ENCODE measurements around the gene TMEM43. TPM values are rescaled to one million over a fixed set of nuclear protein-coding genes. Genes with fewer than 3 reads are reported as not detected.
A peak's percentile ranks its signal among the peaks of the same experiment; 100 is the strongest.
"Not testable (repeated sequence)": the region's sequence is repeated elsewhere in the genome, so short reads cannot be mapped to it uniquely, and the experiment has no call there.

The TMEM43 gene
- polyA plus RNA-seq, 3 donors = 53.7 to 60.6 (median 56.0) TPM

GRCh38 chr3:14118400-14119381 lies 6.2 kb upstream of the TMEM43 start:
- DNase-seq (ENCODE audit: extremely low read depth in 1 of 11, low read depth in 9 of 11, low spot score in 4 of 11) = no peak

- DNase-seq (ENCODE audit: extremely low read depth in 1 of 11, low read depth in 9 of 11, low spot score in 4 of 11) = no peak
Observed at GRCh38 chr3:14119651-14120050, 5.2 kb upstream of the TMEM43 start.

- no peak for DNase-seq (ENCODE audit: extremely low read depth in 1 of 11, low read depth in 9 of 11, low spot score in 4 of 11)
Observed at GRCh38 chr3:14120111-14120920, 4.5 kb upstream of the TMEM43 start.

- not testable (repeated sequence) for DNase-seq (ENCODE audit: extremely low read depth in 1 of 11, low read depth in 9 of 11, low spot score in 4 of 11)
Observed at GRCh38 chr3:14120921-14121448, 3.9 kb upstream of the TMEM43 start.

- DNase-seq (ENCODE audit: extremely low read depth in 1 of 11, low read depth in 9 of 11, low spot score in 4 of 11) = no peak
Observed at GRCh38 chr3:14121859-14122258, 3.0 kb upstream of the TMEM43 start.

GRCh38 chr3:14122301-14122700 lies 2.6 kb upstream of the TMEM43 start:
- no peak for DNase-seq (ENCODE audit: extremely low read depth in 1 of 11, low read depth in 9 of 11, low spot score in 4 of 11)

- no peak for DNase-seq (ENCODE audit: extremely low read depth in 1 of 11, low read depth in 9 of 11, low spot score in 4 of 11)
Observed at GRCh38 chr3:14123308-14124222, 1.3 kb upstream of the TMEM43 start.

GRCh38 chr3:14124223-14124614 lies 633 bp upstream of the TMEM43 start:
- DNase-seq (ENCODE audit: extremely low read depth in 1 of 11, low read depth in 9 of 11, low spot score in 4 of 11) = no peak

- DNase-seq (ENCODE audit: extremely low read depth in 1 of 11, low read depth in 9 of 11, low spot score in 4 of 11) = peak in 5 of 11 donors; percentile 35 to 65 (median 53)
Observed at GRCh38 chr3:14125193-14126016, 553 bp downstream of the TMEM43 start.

GRCh38 chr3:14126017-14126886 lies 1.4 kb downstream of the TMEM43 start:
- DNase-seq (ENCODE audit: extremely low read depth in 1 of 11, low read depth in 9 of 11, low spot score in 4 of 11) = no peak

- DNase-seq (ENCODE audit: extremely low read depth in 1 of 11, low read depth in 9 of 11, low spot score in 4 of 11) = no peak
Observed at GRCh38 chr3:14126887-14127505, 2.1 kb downstream of the TMEM43 start.

- DNase-seq (ENCODE audit: extremely low read depth in 1 of 11, low read depth in 9 of 11, low spot score in 4 of 11) = no peak
Observed at GRCh38 chr3:14127516-14128161, 2.8 kb downstream of the TMEM43 start.

GRCh38 chr3:14128724-14129123 lies 3.9 kb downstream of the TMEM43 start:
- no peak for DNase-seq (ENCODE audit: extremely low read depth in 1 of 11, low read depth in 9 of 11, low spot score in 4 of 11)

GRCh38 chr3:14129296-14129695 lies 4.4 kb downstream of the TMEM43 start:
- DNase-seq (ENCODE audit: extremely low read depth in 1 of 11, low read depth in 9 of 11, low spot score in 4 of 11) = no peak

GRCh38 chr3:14130230-14130629 lies 5.4 kb downstream of the TMEM43 start:
- no peak for DNase-seq (ENCODE audit: extremely low read depth in 1 of 11, low read depth in 9 of 11, low spot score in 4 of 11)

- DNase-seq (ENCODE audit: extremely low read depth in 1 of 11, low read depth in 9 of 11, low spot score in 4 of 11) = no peak
Observed at GRCh38 chr3:14130707-14131106, 5.9 kb downstream of the TMEM43 start.
